GM18498 (cell line): Measurements from ENCODE around the gene NAA80.

Experiments used
- ATAC-seq: cut with Tn5 transposase; IDR thresholded peaks from one replicate; pipeline ENCODE4 v1.9.1; 2021; ENCODE audit warnings: mild to moderate bottlenecking, moderate library complexity; ENCODE audit not compliant: unreplicated experiment

NAA80 gene

DNA sequence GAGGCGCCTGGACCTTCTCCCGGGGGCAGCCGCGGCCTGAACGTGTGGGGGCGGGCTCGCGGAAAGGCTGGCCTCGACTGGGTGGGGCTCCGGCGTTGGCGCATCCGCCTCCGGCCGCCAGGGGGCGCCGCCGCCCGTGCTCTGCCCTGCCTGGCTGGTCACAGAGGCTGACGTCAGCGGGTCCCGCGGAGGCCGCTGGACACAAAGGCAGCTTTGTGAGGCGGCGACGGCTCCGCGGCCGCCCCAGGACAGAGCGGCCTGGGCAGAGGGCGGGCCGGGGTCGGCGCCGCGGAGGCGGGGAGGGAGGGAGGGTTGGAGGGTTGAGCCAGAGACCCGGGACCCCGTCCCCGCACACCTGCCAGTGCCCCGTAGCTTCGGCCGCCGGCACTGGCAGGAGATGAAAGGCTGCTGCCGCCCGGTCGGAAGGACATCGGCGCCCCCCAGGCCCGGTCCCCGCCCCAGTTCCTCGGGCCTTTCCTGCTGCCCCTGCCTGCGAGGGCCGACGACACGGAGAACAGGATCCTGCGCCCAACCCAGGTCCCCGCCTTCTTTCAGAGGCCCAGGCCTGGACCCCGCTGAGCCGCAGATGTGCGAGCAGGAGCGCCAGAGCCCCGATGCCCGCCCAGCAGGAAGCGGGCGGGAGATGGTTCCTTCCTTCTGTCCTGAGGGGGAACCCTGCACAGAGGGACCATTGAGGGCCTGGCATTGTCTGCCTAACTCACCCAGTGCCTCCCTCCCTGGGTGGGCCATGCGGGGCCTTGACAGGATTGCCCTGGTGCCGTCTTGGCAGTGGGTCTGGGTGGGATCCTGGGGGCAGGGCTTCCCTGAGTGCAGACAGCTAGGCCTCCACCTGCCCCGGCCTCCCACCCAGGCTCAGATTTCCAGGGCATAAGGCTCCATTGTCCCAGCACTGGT lies 38.9 kb downstream of the NAA80 start:
- ATAC-seq: peak; percentile 89

GRCh38 chr3:50259432-50260026 lies 39.7 kb downstream of the NAA80 start:
- ATAC-seq: peak; percentile 25

- ATAC-seq: no peak
Observed at GRCh38 chr3:50258979-50259378, 40.2 kb downstream of the NAA80 start.

DNA sequence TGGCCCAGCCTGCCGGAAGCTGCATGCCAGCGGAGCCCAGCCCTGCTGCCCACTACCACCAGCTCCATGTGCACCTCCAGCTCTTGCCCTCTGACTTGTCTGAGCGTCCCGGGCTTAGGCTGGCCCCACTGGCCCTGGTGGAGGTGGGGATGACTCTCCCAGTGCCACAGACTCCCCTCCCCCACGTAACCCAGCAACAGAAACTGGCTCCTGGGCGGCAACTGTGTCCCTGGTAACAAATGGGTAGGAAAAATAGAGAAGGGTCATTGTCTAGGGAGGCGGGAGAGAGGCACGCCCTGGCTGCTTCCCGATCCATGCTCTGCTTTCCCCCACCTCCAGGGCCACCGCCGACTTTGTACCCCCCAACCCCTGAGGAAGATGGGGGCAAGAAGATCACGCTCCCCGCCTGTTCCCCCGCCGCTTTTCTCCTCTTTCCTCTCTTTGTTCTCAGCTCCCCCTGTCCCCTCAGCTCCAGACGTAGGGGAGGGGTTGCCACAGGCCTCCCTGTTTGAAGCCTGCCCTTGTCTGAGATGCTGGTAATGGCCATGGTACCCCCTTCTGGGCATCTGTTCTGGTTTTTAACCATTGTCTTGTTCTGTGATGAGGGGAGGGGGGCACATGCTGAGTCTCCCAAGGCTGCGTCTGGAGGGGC lies 41.0 kb downstream of the NAA80 start:
- no peak for ATAC-seq

DNA sequence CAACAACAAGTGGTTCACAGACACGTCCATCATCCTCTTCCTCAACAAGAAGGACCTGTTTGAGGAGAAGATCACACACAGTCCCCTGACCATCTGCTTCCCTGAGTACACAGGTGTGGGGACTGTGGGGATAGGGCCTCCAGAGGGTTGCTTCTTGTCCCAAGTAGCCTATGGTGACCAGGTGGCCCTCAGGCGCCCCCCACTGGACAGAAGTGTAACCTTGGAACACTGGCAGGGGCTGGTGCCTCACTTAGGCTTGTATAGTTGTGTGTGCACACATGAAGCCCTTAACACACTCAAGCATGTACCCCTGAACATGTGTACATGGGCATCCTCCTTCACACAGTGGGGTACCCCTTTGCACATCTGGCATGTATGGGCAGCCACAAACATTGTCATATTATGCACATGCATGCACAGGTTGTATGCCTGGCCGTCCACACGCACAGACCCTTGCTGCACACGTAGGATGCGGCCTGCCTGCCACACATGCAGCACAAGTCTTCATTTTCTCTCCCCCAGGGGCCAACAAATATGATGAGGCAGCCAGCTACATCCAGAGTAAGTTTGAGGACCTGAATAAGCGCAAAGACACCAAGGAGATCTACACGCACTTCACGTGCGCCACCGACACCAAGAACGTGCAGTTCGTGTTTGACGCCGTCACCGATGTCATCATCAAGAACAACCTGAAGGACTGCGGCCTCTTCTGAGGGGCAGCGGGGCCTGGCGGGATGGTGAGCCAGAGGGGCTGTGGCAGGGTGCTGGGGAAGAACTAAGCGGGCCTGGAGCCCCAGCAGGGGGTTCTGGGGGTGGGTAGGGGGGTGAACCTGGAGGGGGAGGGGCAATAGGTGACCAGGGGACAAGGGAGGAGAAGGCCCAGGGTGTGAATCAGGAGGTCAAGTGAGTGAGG lies 42.0 kb downstream of the NAA80 start:
- ATAC-seq: no peak

- ATAC-seq: no peak
Observed at GRCh38 chr3:50255251-50255615, 44.0 kb downstream of the NAA80 start.

DNA sequence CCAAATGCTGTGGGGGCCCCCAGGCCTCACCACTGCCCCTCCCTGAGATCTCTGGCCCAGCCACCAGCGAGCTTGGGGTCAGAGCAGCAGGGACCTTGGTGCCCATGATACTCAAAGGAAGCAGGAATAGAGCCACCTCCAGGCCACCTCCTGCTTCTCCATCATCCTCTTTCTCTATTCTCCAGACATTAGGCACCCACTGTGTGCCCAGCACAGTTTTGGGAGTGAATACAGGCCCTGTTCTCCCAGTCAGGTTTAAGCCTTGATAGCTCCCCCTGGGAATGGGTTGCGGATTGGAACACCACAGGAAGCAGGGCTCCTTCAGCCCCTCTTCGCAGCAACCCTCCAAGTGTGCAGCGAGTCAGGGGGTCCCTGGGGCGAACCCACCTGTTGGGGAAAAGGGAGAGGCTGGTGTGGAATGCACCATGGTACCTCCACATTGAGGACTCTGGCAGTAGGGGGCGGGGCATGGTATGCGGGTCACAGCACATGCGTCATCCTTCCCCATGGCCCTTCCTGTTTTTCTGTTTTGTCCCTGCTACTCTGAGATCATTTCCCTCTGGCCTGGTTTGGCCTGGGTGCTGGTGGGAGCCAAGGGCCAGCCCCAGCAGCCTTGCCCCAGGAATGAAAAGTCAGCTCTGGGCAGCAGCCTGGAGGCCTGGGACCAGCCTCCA lies 44.5 kb downstream of the NAA80 start:
- no peak for ATAC-seq

- ATAC-seq: no peak
Observed at GRCh38 chr3:50251220-50251619, 48.0 kb downstream of the NAA80 start.

GRCh38 chr3:50250514-50250913 lies 48.7 kb downstream of the NAA80 start:
- ATAC-seq: no peak

DNA sequence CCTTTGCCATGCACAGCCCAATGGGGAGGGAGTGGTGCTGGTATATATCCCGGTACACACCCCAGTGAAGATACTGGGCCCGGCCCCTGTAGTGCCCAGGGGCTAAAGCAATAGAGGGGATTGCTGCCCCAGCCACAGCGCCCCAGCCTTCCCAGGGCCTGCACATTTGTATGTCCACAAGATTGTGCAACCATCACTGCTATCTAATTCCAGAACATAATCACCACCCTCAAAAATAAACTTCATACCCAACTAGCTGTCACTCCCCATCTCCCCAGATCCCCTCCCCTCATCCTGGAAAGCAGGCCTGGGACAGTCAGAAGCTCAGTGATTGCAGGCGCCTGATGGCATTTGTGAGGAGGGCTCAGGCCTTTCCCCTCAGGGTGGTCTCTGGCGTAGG lies 49.7 kb downstream of the NAA80 start:
- ATAC-seq: no peak

- ATAC-seq: no peak
Observed at GRCh38 chr3:50248387-50248786, 50.8 kb downstream of the NAA80 start.

- peak; percentile 52 for ATAC-seq
Observed at GRCh38 chr3:50246517-50246954, 52.7 kb downstream of the NAA80 start.
